Measurements from ENCODE around the gene TMEM178B. TPM values are rescaled to one million over a fixed set of nuclear protein-coding genes. Genes with fewer than 3 reads are reported as not detected.

TMEM178B gene
- total and polyA plus RNA-seq, 2 of the 13 experiments (the other 11 are each of a cell fraction or from before 2014, with no cell fraction given): 0.01 to 0.02 TPM

DNA sequence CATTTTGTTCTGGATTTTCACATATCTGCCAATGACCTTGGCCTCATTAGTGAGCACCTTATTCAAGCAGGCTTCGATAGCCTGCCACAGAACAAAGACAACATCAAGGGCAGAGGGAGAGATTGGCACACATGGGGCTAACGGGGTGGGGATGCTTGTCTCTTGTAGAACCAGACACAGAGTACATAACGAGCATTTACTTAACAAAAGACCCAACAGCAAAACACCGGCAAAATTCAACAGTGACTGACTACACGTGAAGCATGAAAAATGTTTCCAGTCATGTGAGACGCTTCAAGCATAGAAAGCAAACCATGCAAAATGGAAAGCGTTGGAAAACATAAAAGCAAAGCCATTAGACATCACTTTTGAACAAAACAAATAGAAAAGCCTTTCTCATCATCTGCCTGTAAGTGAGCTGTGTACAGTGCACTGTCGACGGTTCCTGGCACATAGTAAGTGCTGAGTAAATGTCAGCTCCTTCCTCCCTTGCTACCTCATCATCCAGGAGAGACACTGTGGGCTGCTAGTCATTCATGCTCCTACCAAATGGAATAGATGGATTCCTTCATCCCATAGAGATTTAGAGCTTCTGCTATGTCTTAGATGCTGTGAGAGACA lies 342.9 kb downstream of the TMEM178B start:
- ATAC-seq: no peak
- in situ Hi-C loops (cut with HindIII; ENCODE audit: extremely low pct_ligation_motif_present, low pct_unique_long_range_greater_than_20kb) (no loop called here), intact Hi-C loops (cut with micrococcal nuclease; ENCODE audit: unreplicated experiment) (no loop called here)
- BruUV-seq (replicated peaks): no TSS peak
- Histone ChIP-seq H3K9ac (ENCODE audit: insufficient read depth, low read depth, low read length) (no peak overlapping the region), H3K4me1 (ENCODE audit: insufficient read depth, low read length) (no peaks in the 10 kb centered on the region), H3K27me3 (ENCODE audit: control insufficient read depth in 1 of 2, insufficient read depth in 2 of 2, low read length in 2 of 2) (peaks cover 0 to 7% of the 10 kb centered on the region in 2 experiments; a peak in 2 of 5 replicates), H3K27ac (ENCODE audit: extremely low read length, insufficient read depth, low read length) (no peak overlapping the region), H3K4me2 (ENCODE audit: low read depth, low read length) (no peak overlapping the region), H3K4me3 (replicated peaks in 1 of 3; ENCODE audit: insufficient read depth in 1 of 3, low read depth in 2 of 3, low read length in 3 of 3) (no peak overlapping the region), H4K20me1 (ENCODE audit: insufficient read depth, low read length) (no peaks in the 10 kb centered on the region), H3K9me3 (ENCODE audit: low read length) (no peaks in the 10 kb centered on the region), H2AFZ (ENCODE audit: low read length) (no peak overlapping the region), H3K79me2 (ENCODE audit: insufficient read depth, low read length) (no peaks in the 10 kb centered on the region), H3K36me3 (replicated peaks in 1 of 2; ENCODE audit: control insufficient read depth in 1 of 2, insufficient read depth in 2 of 2, low read length in 2 of 2) (no peaks in the 10 kb centered on the region)
- FAIRE-seq: no peak
- no peak for DNase-seq (ENCODE audit: low spot score)
- CTCF ChIA-PET (ENCODE audit: low intra/inter-chr PET ratio, low total read pairs): no interaction called here
- TF ChIP-seq ZNF383 (CRISPR knock-in tag; IDR thresholded peaks at IDR 0.05; ENCODE audit: borderline replicate concordance) (no peak), EED (CRISPR knock-in tag; IDR thresholded peaks at IDR 0.05) (no peak), ONECUT2 (CRISPR knock-in tag; IDR thresholded peaks at IDR 0.05) (no peak), ESRRA (CRISPR knock-in tag; IDR thresholded peaks at IDR 0.05; ENCODE audit: low read depth) (no peak), SMAD1 (CRISPR knock-in tag; IDR thresholded peaks at IDR 0.05; ENCODE audit: borderline replicate concordance, low read depth) (no peak), SRY (CRISPR knock-in tag; IDR thresholded peaks at IDR 0.05) (no peak), HNF4A (CRISPR knock-in tag; IDR thresholded peaks at IDR 0.05) (no peak), ZSCAN21 (CRISPR knock-in tag; IDR thresholded peaks at IDR 0.05; ENCODE audit: borderline replicate concordance) (no peak), EHMT2 (IDR thresholded peaks at IDR 0.05; ENCODE audit: borderline replicate concordance, low read depth, low read length) (no peak), ZNF607 (CRISPR knock-in tag; IDR thresholded peaks at IDR 0.05; ENCODE audit: borderline replicate concordance) (no peak), REPIN1 (CRISPR knock-in tag; IDR thresholded peaks at IDR 0.05; ENCODE audit: borderline replicate concordance, low read depth) (no peak), KDM6A (CRISPR knock-in tag; IDR thresholded peaks at IDR 0.05; ENCODE audit: low read depth) (no peak), RBM22 (optimal IDR thresholded peaks at IDR 0.05; ENCODE audit: low read length) (no peak), FIP1L1 (IDR thresholded peaks at IDR 0.05; ENCODE audit: borderline replicate concordance, insufficient read depth, low read depth, low read length) (no peak)
- TF ChIP-seq, protein P1, sequence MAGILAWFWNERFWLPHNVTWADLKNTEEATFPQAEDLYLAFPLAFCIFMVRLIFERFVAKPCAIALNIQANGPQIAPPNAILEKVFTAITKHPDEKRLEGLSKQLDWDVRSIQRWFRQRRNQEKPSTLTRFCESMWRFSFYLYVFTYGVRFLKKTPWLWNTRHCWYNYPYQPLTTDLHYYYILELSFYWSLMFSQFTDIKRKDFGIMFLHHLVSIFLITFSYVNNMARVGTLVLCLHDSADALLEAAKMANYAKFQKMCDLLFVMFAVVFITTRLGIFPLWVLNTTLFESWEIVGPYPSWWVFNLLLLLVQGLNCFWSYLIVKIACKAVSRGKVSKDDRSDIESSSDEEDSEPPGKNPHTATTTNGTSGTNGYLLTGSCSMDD (CRISPR knock-in tag; IDR thresholded peaks at IDR 0.05): no peak
- TF ChIP-seq, protein P2, sequence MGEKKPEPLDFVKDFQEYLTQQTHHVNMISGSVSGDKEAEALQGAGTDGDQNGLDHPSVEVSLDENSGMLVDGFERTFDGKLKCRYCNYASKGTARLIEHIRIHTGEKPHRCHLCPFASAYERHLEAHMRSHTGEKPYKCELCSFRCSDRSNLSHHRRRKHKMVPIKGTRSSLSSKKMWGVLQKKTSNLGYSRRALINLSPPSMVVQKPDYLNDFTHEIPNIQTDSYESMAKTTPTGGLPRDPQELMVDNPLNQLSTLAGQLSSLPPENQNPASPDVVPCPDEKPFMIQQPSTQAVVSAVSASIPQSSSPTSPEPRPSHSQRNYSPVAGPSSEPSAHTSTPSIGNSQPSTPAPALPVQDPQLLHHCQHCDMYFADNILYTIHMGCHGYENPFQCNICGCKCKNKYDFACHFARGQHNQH (CRISPR knock-in tag; IDR thresholded peaks at IDR 0.05): no peak
- TF ChIP-seq, protein P3, sequence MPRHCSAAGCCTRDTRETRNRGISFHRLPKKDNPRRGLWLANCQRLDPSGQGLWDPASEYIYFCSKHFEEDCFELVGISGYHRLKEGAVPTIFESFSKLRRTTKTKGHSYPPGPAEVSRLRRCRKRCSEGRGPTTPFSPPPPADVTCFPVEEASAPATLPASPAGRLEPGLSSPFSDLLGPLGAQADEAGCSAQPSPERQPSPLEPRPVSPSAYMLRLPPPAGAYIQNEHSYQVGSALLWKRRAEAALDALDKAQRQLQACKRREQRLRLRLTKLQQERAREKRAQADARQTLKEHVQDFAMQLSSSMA (CRISPR knock-in tag; IDR thresholded peaks at IDR 0.05): no peak
- WGBS (ENCODE audit: low lambda C conversion rate): 5% methylated on average over 9 of the region's 9 CpGs
- POLR2A ChIA-PET: no interaction called here

All from HepG2 (cell line).